Kidney capillary endothelial cell (primary cell): Measurements from ENCODE around the gene MUC7.
"Not testable (repeated sequence)": the region's sequence is repeated elsewhere in the genome, so short reads cannot be mapped to it uniquely, and the experiment has no call there.

Experiments used
- DNase-seq: peaks from one replicate; pipeline ENCODE4 v3.0.0-alpha.2; 2018; ENCODE audit warnings: low spot score

Gene MUC7

GRCh38 chr4:70471897-70472296, at the start of gene MUC7:
TSS of gene MUC7 (plus strand) at chr4:70472197. CDS start at chr4:70474022, 1,825 bp downstream.
- DNase-seq = no peak

- DNase-seq = no peak
These were observed 46.7 kb upstream of the MUC7 start for GRCh38 chr4:70425306-70425705.

- no peak for DNase-seq
These were observed 45.2 kb upstream of the MUC7 start for GRCh38 chr4:70426789-70427188.

GRCh38 chr4:70437197-70437596, 34.8 kb upstream of the MUC7 start:
- DNase-seq = no peak

- DNase-seq = no peak
These were observed 29.5 kb upstream of the MUC7 start for GRCh38 chr4:70442474-70442873.

GRCh38 chr4:70443329-70443728, 28.7 kb upstream of the MUC7 start:
- no peak for DNase-seq

- no peak for DNase-seq
These were observed 22.8 kb upstream of the MUC7 start for GRCh38 chr4:70449220-70449619.

- DNase-seq = no peak
These were observed 19.1 kb upstream of the MUC7 start for GRCh38 chr4:70452946-70453345.

GRCh38 chr4:70463335-70463734, 8.7 kb upstream of the MUC7 start:
- no peak for DNase-seq

- no peak for DNase-seq
These were observed 1.7 kb downstream of the MUC7 start for GRCh38 chr4:70473679-70474078.

- no peak for DNase-seq
These were observed 16.8 kb downstream of the MUC7 start for GRCh38 chr4:70488748-70489147.

GRCh38 chr4:70496231-70496630, 24.2 kb downstream of the MUC7 start:
- DNase-seq = no peak

- not testable (repeated sequence) for DNase-seq
These were observed 29.8 kb downstream of the MUC7 start for GRCh38 chr4:70501838-70502237.

- DNase-seq = no peak
These were observed 32.7 kb downstream of the MUC7 start for GRCh38 chr4:70504733-70505132.

GRCh38 chr4:70505151-70505748, 33.3 kb downstream of the MUC7 start:
- DNase-seq = peak; percentile 45

- DNase-seq = no peak
These were observed 36.8 kb downstream of the MUC7 start for GRCh38 chr4:70508801-70509200.

- no peak for DNase-seq
These were observed 39.4 kb downstream of the MUC7 start for GRCh38 chr4:70511365-70511764.

GRCh38 chr4:70515367-70516250, 43.6 kb downstream of the MUC7 start:
- no peak for DNase-seq

- DNase-seq = no peak
These were observed 46.3 kb downstream of the MUC7 start, which contains the start of gene AMTN for GRCh38 chr4:70518269-70518668. TSS of gene AMTN (plus strand) at chr4:70518569. CDS start at chr4:70518778, 209 bp downstream.

- DNase-seq = no peak
These were observed 46.7 kb downstream of the MUC7 start for GRCh38 chr4:70518716-70519115.

GRCh38 chr4:70522626-70523025, 50.6 kb downstream of the MUC7 start:
- no peak for DNase-seq

GRCh38 chr4:70530997-70531396, 59.0 kb downstream of the MUC7 start:
- DNase-seq = no peak

GRCh38 chr4:70531981-70532380, 60.0 kb downstream of the MUC7 start:
- no peak for DNase-seq
